ENCODE measurements around the gene TULP4.

TULP4 gene

DNA sequence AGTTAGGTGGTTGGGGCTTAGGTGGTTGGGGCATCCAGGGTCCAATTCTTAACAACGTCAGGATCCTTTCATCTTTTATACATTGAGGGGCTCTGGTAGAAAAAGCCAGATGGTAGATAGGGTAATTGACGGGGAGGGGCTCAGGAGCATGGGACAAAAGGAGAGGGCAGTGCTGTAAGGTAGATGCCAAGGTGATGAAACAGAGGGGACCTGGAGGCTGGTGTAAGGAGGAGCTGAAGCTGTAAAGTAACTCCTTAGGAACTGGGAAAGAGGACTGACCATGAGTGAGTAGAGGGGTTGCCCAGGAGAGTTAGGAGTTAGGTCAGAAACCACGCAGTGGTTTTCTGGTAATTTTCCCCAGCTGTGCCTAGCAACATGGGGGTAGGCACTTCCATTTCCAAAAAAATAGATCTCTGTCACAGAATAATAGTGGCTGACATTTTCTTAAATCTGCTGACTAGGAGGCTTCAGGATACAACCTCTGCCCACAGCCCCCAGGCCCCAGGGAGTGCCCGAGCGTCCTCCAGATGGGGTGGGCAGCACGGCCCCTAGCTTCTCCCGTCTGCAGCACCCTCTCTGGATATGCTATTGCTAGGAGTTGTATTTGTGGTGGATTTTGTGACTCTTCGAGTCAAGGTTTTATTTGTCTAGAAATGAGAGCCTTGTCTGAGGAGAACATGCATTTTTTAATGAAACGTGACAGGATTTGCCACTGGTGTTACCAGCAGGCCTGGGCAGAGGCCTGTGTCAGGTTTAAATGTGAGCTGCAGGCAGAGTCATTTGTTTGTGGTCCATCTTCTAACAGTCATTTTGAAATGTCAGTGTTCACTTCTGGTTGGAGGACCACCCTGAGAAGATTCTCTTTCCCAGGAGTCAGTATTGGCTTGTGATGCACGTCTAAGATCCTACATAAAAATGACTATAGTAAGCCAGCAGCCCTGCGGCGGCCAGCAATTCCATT lies 44.6 kb downstream of the TULP4 start:
- H3K9me3 ChIP-seq (ENCODE audit: control insufficient read depth in 2 of 2, low read length in 2 of 2) = no peaks in the 10 kb centered on the region
- H3K4me3 ChIP-seq (ENCODE audit: low read length in 2 of 2) = no peak overlapping the region
- no peak overlapping the region for H3K9ac ChIP-seq (ENCODE audit: low read depth in 1 of 2, low read length in 2 of 2)
- H3K4me1 ChIP-seq (ENCODE audit: control insufficient read depth in 2 of 2, insufficient read depth in 2 of 2, low read length in 2 of 2) = peaks cover 0 to 9% of the 10 kb centered on the region in 2 donors
- H3K27ac ChIP-seq (ENCODE audit: low read depth in 2 of 2, low read length in 2 of 2) = no peak overlapping the region
- H3K36me3 ChIP-seq (ENCODE audit: control insufficient read depth in 2 of 2, insufficient read depth in 2 of 2, low read length in 2 of 2) = no peaks in the 10 kb centered on the region
- no peaks in the 10 kb centered on the region for H3K27me3 ChIP-seq (ENCODE audit: control insufficient read depth in 2 of 2, insufficient read depth in 2 of 2, low read length in 2 of 2)

DNA sequence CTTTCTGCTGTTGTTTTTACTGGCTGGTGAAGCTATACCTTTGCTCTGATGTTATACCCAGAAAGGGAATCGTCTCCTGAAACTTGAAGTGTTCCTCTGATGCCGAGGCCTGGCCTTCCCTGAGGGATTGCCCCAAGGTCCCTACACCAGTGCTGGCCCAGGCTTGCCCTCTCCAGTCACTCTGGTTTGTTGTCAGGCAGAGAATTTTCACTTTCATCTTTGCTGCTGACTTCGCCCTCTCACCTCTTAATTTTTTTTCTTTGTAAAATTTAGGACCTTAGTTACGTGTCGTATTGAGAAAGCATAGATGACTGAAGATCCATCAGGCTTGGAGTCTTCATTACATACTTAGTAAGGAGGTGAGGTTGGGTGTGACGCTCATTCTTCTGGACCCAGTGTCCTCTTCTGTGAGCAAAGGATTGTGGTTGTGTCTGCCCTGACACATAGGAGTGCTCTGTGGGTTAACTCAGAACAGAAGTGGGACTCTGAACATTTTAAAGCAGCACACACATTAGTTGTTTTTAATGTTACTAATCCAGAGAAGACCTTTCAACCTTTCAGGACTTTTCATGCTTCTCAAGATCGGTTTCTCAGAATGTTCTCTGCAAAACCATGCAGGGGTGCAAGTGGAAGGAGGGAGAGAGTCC lies 45.4 kb downstream of the TULP4 start:
- Histone ChIP-seq H3K27ac (ENCODE audit: low read depth in 2 of 2, low read length in 2 of 2) (no peak overlapping the region), H3K4me1 (ENCODE audit: control insufficient read depth in 2 of 2, insufficient read depth in 2 of 2, low read length in 2 of 2) (peaks cover 0 to 9% of the 10 kb centered on the region in 2 donors), H3K9ac (ENCODE audit: low read depth in 1 of 2, low read length in 2 of 2) (no peak overlapping the region), H3K9me3 (ENCODE audit: control insufficient read depth in 2 of 2, low read length in 2 of 2) (no peaks in the 10 kb centered on the region), H3K4me3 (ENCODE audit: low read length in 2 of 2) (no peak overlapping the region), H3K27me3 (ENCODE audit: control insufficient read depth in 2 of 2, insufficient read depth in 2 of 2, low read length in 2 of 2) (no peaks in the 10 kb centered on the region), H3K36me3 (ENCODE audit: control insufficient read depth in 2 of 2, insufficient read depth in 2 of 2, low read length in 2 of 2) (no peaks in the 10 kb centered on the region)

DNA sequence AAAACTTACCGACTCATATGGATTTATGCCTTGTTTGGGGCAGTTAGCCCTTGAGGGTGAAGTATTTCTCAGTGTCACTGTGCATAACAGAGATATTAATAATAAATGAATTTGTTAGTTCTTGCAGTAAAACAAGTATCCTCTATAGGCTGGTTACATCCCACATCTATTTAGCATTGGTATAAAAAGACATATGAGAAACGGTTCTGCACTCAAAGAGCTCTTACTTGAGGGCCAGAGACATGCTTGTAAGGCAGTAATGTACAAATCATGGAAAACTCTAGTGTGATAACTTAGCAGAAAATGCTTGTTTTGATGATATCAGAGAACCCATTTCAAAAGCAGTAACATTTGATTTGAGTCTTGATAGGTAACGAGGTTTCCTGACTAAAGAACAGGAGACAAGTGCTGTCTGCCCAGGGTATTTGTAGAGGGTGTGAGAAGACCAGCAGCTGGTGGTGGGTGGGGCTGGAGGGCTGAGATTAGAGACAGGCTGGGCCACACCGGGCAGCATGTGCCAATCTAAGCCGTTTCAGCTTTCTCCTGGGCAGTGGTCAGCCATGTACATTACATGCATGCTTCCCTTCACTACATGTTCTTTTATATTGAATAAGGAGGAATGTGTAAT lies 46.3 kb downstream of the TULP4 start:
- peaks cover 0 to 9% of the 10 kb centered on the region in 2 donors for H3K4me1 ChIP-seq (ENCODE audit: control insufficient read depth in 2 of 2, insufficient read depth in 2 of 2, low read length in 2 of 2)
- H3K4me3 ChIP-seq (ENCODE audit: low read length in 2 of 2) = no peak overlapping the region
- H3K27ac ChIP-seq (ENCODE audit: low read depth in 2 of 2, low read length in 2 of 2) = no peak overlapping the region
- no peak overlapping the region for H3K9ac ChIP-seq (ENCODE audit: low read depth in 1 of 2, low read length in 2 of 2)
- no peaks in the 10 kb centered on the region for H3K27me3 ChIP-seq (ENCODE audit: control insufficient read depth in 2 of 2, insufficient read depth in 2 of 2, low read length in 2 of 2)
- no peaks in the 10 kb centered on the region for H3K9me3 ChIP-seq (ENCODE audit: control insufficient read depth in 2 of 2, low read length in 2 of 2)
- no peaks in the 10 kb centered on the region for H3K36me3 ChIP-seq (ENCODE audit: control insufficient read depth in 2 of 2, insufficient read depth in 2 of 2, low read length in 2 of 2)

DNA sequence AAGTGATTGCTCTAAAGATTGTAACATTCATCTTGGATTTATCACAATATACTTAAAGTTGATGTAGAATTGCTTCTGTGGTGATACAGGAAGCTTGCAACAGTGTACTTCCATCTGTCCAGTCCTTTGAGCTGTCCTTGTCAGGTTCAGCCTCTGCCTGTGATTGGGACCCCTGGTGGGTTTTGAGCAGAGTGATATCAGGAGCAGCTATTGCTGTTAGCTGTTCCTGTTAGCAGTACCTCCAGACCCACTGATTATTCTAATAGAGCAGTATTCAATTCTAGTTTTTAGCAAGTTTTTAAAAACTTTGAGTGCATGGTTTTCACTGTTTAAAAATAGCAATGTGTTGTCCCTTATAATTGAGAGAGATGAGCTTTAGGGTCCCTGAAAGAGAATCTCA lies 48.8 kb downstream of the TULP4 start:
- H3K4me3 ChIP-seq (ENCODE audit: low read length in 2 of 2) = no peak overlapping the region
- no peaks in the 10 kb centered on the region for H3K9me3 ChIP-seq (ENCODE audit: control insufficient read depth in 2 of 2, low read length in 2 of 2)
- peaks cover 0 to 9% of the 10 kb centered on the region in 2 donors for H3K4me1 ChIP-seq (ENCODE audit: control insufficient read depth in 2 of 2, insufficient read depth in 2 of 2, low read length in 2 of 2)
- H3K36me3 ChIP-seq (ENCODE audit: control insufficient read depth in 2 of 2, insufficient read depth in 2 of 2, low read length in 2 of 2) = no peaks in the 10 kb centered on the region
- no peak overlapping the region for H3K27ac ChIP-seq (ENCODE audit: low read depth in 2 of 2, low read length in 2 of 2)
- H3K27me3 ChIP-seq (ENCODE audit: control insufficient read depth in 2 of 2, insufficient read depth in 2 of 2, low read length in 2 of 2) = no peaks in the 10 kb centered on the region
- H3K9ac ChIP-seq (ENCODE audit: low read depth in 1 of 2, low read length in 2 of 2) = no peak overlapping the region

DNA sequence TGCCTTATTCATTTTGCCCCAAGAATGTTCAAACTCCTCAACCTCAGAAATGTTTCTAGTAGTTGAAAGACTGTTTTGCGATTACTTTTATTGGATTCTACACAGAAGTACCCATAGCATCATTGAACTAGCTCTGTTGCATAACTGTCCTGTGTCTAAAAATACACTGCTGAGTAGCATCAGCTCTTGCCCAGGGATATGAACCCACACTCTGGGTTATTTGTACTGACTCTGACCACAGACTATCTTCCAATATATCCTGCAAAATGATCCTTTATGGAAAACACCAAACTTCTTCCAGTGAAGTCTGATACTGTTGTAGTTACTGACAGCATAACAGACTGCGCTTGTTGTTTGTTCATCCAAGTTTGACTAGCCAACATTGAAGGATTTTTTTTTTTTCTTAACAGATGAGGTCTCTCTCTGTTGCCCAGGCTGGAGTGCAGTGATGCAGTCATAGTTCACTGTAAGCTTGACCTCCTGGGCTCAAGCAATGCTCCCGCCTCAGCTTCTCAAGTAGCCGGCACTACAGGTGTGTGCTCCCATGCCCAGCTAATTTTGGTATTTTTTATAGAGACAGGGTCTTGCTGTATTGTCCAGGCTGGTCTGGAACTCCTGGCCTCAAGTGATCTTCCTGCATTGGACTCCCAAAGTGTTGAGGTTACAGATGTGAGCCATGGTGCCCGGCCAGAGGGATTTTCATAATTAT lies 49.9 kb downstream of the TULP4 start:
- H3K9me3 ChIP-seq (ENCODE audit: control insufficient read depth in 2 of 2, low read length in 2 of 2) = no peaks in the 10 kb centered on the region
- H3K4me1 ChIP-seq (ENCODE audit: control insufficient read depth in 2 of 2, insufficient read depth in 2 of 2, low read length in 2 of 2) = peaks cover 0 to 9% of the 10 kb centered on the region in 2 donors
- no peak overlapping the region for H3K4me3 ChIP-seq (ENCODE audit: low read length in 2 of 2)
- no peaks in the 10 kb centered on the region for H3K27me3 ChIP-seq (ENCODE audit: control insufficient read depth in 2 of 2, insufficient read depth in 2 of 2, low read length in 2 of 2)
- no peak overlapping the region for H3K9ac ChIP-seq (ENCODE audit: low read depth in 1 of 2, low read length in 2 of 2)
- no peaks in the 10 kb centered on the region for H3K36me3 ChIP-seq (ENCODE audit: control insufficient read depth in 2 of 2, insufficient read depth in 2 of 2, low read length in 2 of 2)
- H3K27ac ChIP-seq (ENCODE audit: low read depth in 2 of 2, low read length in 2 of 2) = no peak overlapping the region

DNA sequence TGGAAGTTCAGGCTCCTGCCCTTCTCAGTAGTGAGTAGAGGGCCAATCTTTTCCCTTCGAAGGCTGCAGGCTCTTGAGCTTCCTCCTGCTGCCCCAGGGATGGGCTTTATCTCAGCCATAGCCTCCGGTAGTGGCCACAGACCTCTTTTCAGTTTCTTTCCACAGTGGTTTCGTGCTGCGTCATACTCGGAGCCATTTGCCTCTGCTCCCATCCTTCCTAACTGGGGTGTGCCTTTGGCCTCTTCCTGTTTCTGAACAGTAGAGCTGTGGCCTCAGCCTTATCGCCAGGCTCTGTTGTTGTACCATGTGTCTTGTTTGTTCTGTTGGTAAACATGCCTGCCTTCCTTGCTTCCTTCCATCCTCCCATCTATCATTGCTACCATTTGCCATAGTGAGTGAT lies 54.1 kb downstream of the TULP4 start:
- Histone ChIP-seq H3K4me1 (ENCODE audit: control insufficient read depth in 2 of 2, insufficient read depth in 2 of 2, low read length in 2 of 2) (no peaks in the 10 kb centered on the region), H3K27ac (ENCODE audit: low read depth in 2 of 2, low read length in 2 of 2) (no peak overlapping the region), H3K36me3 (ENCODE audit: control insufficient read depth in 2 of 2, insufficient read depth in 2 of 2, low read length in 2 of 2) (no peaks in the 10 kb centered on the region), H3K27me3 (ENCODE audit: control insufficient read depth in 2 of 2, insufficient read depth in 2 of 2, low read length in 2 of 2) (no peaks in the 10 kb centered on the region), H3K9me3 (ENCODE audit: control insufficient read depth in 2 of 2, low read length in 2 of 2) (no peaks in the 10 kb centered on the region), H3K9ac (ENCODE audit: low read depth in 1 of 2, low read length in 2 of 2) (no peak overlapping the region), H3K4me3 (ENCODE audit: low read length in 2 of 2) (no peak overlapping the region)

DNA sequence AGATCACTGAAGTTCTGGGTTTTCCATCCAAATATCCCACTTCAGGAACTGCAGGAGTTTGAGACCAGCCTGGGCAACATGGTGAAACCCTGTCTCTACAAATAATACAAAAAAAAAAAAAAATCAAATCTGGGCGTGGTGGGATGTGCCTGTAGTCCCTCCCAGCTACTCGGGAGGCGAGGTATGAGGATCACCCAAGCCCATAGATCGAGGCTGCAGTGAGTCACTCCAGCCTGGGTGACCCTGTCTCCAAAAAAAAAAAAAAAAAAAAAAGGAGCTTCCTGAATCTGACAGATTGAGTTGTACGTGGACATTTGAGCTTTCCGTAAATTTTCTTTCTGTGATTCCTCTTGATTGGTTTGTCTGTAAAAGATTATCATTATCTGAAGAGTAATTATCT lies 55.6 kb downstream of the TULP4 start:
- H3K27ac ChIP-seq (ENCODE audit: low read depth in 2 of 2, low read length in 2 of 2) = no peak overlapping the region
- H3K27me3 ChIP-seq (ENCODE audit: control insufficient read depth in 2 of 2, insufficient read depth in 2 of 2, low read length in 2 of 2) = no peaks in the 10 kb centered on the region

DNA sequence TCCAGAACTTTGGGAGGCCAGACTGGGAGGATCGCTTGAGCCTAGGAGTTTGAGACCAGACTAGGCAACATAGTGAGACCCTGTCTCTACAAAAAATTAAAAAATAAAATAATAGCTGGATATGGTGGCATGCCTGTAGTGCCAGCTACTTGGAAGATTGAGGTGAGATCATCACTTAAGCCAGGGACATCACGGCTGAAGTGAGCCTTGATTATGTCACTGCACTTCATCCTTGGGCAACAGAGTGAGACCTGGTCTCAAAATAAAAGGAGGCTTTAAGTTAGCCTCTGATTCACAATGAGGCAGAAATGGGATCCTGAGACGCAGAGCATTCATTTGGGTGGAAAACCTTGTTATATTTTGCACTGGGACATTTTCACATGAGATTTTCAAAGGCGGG lies 57.0 kb downstream of the TULP4 start:
- H3K9ac ChIP-seq (ENCODE audit: low read depth in 1 of 2, low read length in 2 of 2) = no peak overlapping the region
- H3K27ac ChIP-seq (ENCODE audit: low read depth in 2 of 2, low read length in 2 of 2) = no peak overlapping the region
- H3K4me3 ChIP-seq (ENCODE audit: low read length in 2 of 2) = no peak overlapping the region
- H3K36me3 ChIP-seq (ENCODE audit: control insufficient read depth in 2 of 2, insufficient read depth in 2 of 2, low read length in 2 of 2) = no peaks in the 10 kb centered on the region
- H3K27me3 ChIP-seq (ENCODE audit: control insufficient read depth in 2 of 2, insufficient read depth in 2 of 2, low read length in 2 of 2) = no peaks in the 10 kb centered on the region
- H3K9me3 ChIP-seq (ENCODE audit: control insufficient read depth in 2 of 2, low read length in 2 of 2) = no peaks in the 10 kb centered on the region
- no peaks in the 10 kb centered on the region for H3K4me1 ChIP-seq (ENCODE audit: control insufficient read depth in 2 of 2, insufficient read depth in 2 of 2, low read length in 2 of 2)

More for the DNA sequence above, 55.6 kb downstream of the TULP4 start:
- Histone ChIP-seq H3K9ac (ENCODE audit: low read depth in 1 of 2, low read length in 2 of 2) (no peak overlapping the region), H3K9me3 (ENCODE audit: control insufficient read depth in 2 of 2, low read length in 2 of 2) (no peaks in the 10 kb centered on the region), H3K4me3 (ENCODE audit: low read length in 2 of 2) (no peak overlapping the region), H3K4me1 (ENCODE audit: control insufficient read depth in 2 of 2, insufficient read depth in 2 of 2, low read length in 2 of 2) (no peaks in the 10 kb centered on the region), H3K36me3 (ENCODE audit: control insufficient read depth in 2 of 2, insufficient read depth in 2 of 2, low read length in 2 of 2) (no peaks in the 10 kb centered on the region)

DNA sequence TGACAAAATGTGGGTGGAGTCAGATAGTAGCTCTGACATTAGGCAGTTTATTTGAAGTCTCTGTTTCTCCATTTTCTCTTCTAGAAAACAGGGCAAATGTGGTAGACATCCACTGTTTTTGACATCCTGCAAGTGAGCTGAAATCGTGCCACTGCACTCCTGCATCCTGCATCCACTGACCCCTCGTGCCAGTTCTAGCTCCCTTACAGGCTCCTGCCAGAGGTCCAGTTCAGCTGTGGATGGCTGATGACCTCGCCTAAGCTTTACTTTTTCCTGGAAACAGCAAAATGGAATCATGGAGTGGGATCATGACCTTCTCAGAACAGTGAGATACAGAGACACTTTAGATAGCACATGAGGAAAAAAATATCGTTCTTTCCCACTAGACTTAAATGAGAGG lies 58.5 kb downstream of the TULP4 start:
- Histone ChIP-seq H3K4me3 (ENCODE audit: low read length in 2 of 2) (no peak overlapping the region), H3K27me3 (ENCODE audit: control insufficient read depth in 2 of 2, insufficient read depth in 2 of 2, low read length in 2 of 2) (no peaks in the 10 kb centered on the region), H3K9ac (ENCODE audit: low read depth in 1 of 2, low read length in 2 of 2) (no peak overlapping the region), H3K4me1 (ENCODE audit: control insufficient read depth in 2 of 2, insufficient read depth in 2 of 2, low read length in 2 of 2) (no peaks in the 10 kb centered on the region), H3K9me3 (ENCODE audit: control insufficient read depth in 2 of 2, low read length in 2 of 2) (no peaks in the 10 kb centered on the region), H3K36me3 (ENCODE audit: control insufficient read depth in 2 of 2, insufficient read depth in 2 of 2, low read length in 2 of 2) (no peaks in the 10 kb centered on the region), H3K27ac (ENCODE audit: low read depth in 2 of 2, low read length in 2 of 2) (no peak overlapping the region)
